H1 (cell line): ENCODE data around the gene SYNJ2. TPM values are rescaled to one million over a fixed set of nuclear protein-coding genes. Genes with fewer than 3 reads are reported as not detected.
A peak's percentile ranks its signal among the peaks of the same experiment; 100 is the strongest.

ENCODE experiments used
- CTCF ChIA-PET: fragments of 300-600 bp; sonication (Branson Sonifier 250); formaldehyde crosslinking; loops from one replicate; lab custom pipeline; 2021; ENCODE audit not compliant: partially characterized antibody; lab: Charles Lee
- POLR2A ChIA-PET: fragments of 300-600 bp; sonication (Branson Sonifier 250); formaldehyde crosslinking; loops from one replicate; lab custom pipeline; 2021; ENCODE audit warnings: inconsistent platforms; ENCODE audit not compliant: partially characterized antibody; lab: Charles Lee
- DNase-seq, 2 experiments: peaks; one replicate each; pipeline versions ENCODE4 v3.0.0 to v3.0.0-alpha.2; 2010 to 2022; ENCODE audit warnings: low spot score in 2 of 2, low read depth in 1 of 2, mixed read lengths in 1 of 2
- FAIRE-seq: peaks from 2 replicates; lab custom pipeline; 2011; peaks lifted over from hg19 to GRCh38; lab: Jason Lieb, UNC
- H2AFZ ChIP-seq: 2 replicates; pipeline ENCODE4 v1.8.1; 2012; ENCODE audit warnings: low read length, inconsistent platforms
- H2AK5ac ChIP-seq: 2 replicates; pipeline ENCODE4 v1.6.1; 2013; ENCODE audit warnings: low read depth, low read length
- H2BK120ac ChIP-seq: replicated peaks from 2 replicates; pipeline ENCODE3; 2013; ENCODE audit warnings: low read depth, low read length, inconsistent platforms
- H2BK12ac ChIP-seq: 2 replicates; pipeline ENCODE4 v1.6.1; 2013; ENCODE audit warnings: low read depth, low read length
- H2BK15ac ChIP-seq: 2 replicates; pipeline ENCODE4 v1.6.1; 2013; ENCODE audit warnings: low read length
- H2BK20ac ChIP-seq: 2 replicates; pipeline ENCODE4 v1.6.1; 2013; ENCODE audit warnings: low read length
- H2BK5ac ChIP-seq: 2 replicates; pipeline ENCODE4 v1.6.1; 2013; ENCODE audit warnings: low read depth, low read length
- H3K14ac ChIP-seq: 2 replicates; pipeline ENCODE4 v1.6.1; 2013; ENCODE audit warnings: inconsistent platforms; ENCODE audit not compliant: insufficient read length
- H3K18ac ChIP-seq: 2 replicates; pipeline ENCODE4 v1.6.1; 2013; ENCODE audit warnings: low read length; ENCODE audit errors: extremely low read depth
- H3K23ac ChIP-seq: 2 replicates; pipeline ENCODE4 v1.6.1; 2013; ENCODE audit warnings: inconsistent platforms; ENCODE audit not compliant: insufficient read length
- H3K23me2 ChIP-seq: 2 replicates; pipeline ENCODE4 v1.6.1; 2013; ENCODE audit warnings: low read depth, low read length
- H3K27ac ChIP-seq: 2 replicates; pipeline ENCODE4 v1.6.1; 2011; ENCODE audit warnings: low read depth, low read length, inconsistent platforms
- H3K27me3 ChIP-seq, 4 experiments: replicated peaks in 1 of 4; 1 replicate in 1 of 4; 2 replicates in 3 of 4; pipeline versions ENCODE4 v1.6.1 to v1.8.1; 2011 to 2013; ENCODE audit warnings: low read length in 3 of 4, mild to moderate bottlenecking in 3 of 4, inconsistent platforms in 2 of 4, mixed read lengths in 2 of 4, moderate library complexity in 1 of 4; ENCODE audit not compliant: control insufficient read depth in 3 of 4, insufficient read depth in 3 of 4; ENCODE audit errors: extremely low read depth in 1 of 4
- H3K36me3 ChIP-seq, 4 experiments: 2 replicates each; pipeline versions ENCODE4 v1.6.1 to v1.8.1; 2011 to 2013; ENCODE audit warnings: mild to moderate bottlenecking in 4 of 4, low read length in 3 of 4, moderate library complexity in 2 of 4, control low read depth in 1 of 4, inconsistent platforms in 1 of 4; ENCODE audit not compliant: insufficient read depth in 4 of 4, control insufficient read depth in 2 of 4
- H3K4ac ChIP-seq: replicated peaks from 2 replicates; pipeline ENCODE3; 2013; ENCODE audit warnings: low read length, low read depth, mixed read lengths, inconsistent platforms; ENCODE audit not compliant: insufficient read length
- H3K4me1 ChIP-seq, 4 experiments: replicated peaks in 1 of 4; 1 replicate in 1 of 4; 2 replicates in 3 of 4; pipeline versions ENCODE4 v1.6.1 to v1.8.1; 2011 to 2013; ENCODE audit warnings: low read length in 3 of 4, inconsistent platforms in 2 of 4, mixed read lengths in 1 of 4; ENCODE audit not compliant: insufficient read depth in 4 of 4, control insufficient read depth in 3 of 4
- H3K4me2 ChIP-seq, 2 experiments: 2 replicates each; pipeline versions ENCODE4 v1.6.1 to v1.8.1; 2011 to 2013; ENCODE audit warnings: low read depth in 2 of 2, low read length in 2 of 2, control low read depth in 1 of 2, inconsistent platforms in 1 of 2, mild to moderate bottlenecking in 1 of 2; ENCODE audit not compliant: insufficient read depth in 1 of 2
- H3K4me3 ChIP-seq, 4 experiments: fragments of 200-600, 300-600 bp in 1 of 4; sonication (generic), shearing (Covaris generic), sonication (Bioruptor Twin) in 1 of 4; 2 replicates each; pipeline versions ENCODE4 v1.5.1 to v1.8.1; 2011 to 2016; ENCODE audit warnings: low read length in 4 of 4, low read depth in 3 of 4, control low read depth in 2 of 4, inconsistent platforms in 2 of 4, mild to moderate bottlenecking in 2 of 4, mixed read lengths in 1 of 4, moderate library complexity in 1 of 4; ENCODE audit not compliant: insufficient read depth in 2 of 4; ENCODE audit errors: extremely low read depth in 1 of 4
- H3K56ac ChIP-seq: replicated peaks from 2 replicates; pipeline ENCODE3; 2013; ENCODE audit warnings: low read depth, mild to moderate bottlenecking, mixed read lengths, low read length, inconsistent platforms; ENCODE audit not compliant: insufficient read length
- H3K79me1 ChIP-seq: 2 replicates; pipeline ENCODE4 v1.6.1; 2013; ENCODE audit warnings: low read depth, low read length, control low read depth
- H3K79me2 ChIP-seq, 2 experiments: 2 replicates each; pipeline versions ENCODE4 v1.6.1 to v1.8.1; 2012 to 2013; ENCODE audit warnings: low read length in 2 of 2, mild to moderate bottlenecking in 2 of 2, inconsistent platforms in 1 of 2; ENCODE audit not compliant: insufficient read depth in 2 of 2, control insufficient read depth in 1 of 2
- H3K9ac ChIP-seq, 4 experiments: replicated peaks in 1 of 4; 1 replicate in 1 of 4; 2 replicates in 3 of 4; pipeline versions ENCODE4 v1.6.1 to v1.8.1; 2011 to 2013; ENCODE audit warnings: low read depth in 3 of 4, low read length in 3 of 4, control low read depth in 2 of 4, mild to moderate bottlenecking in 2 of 4, moderate library complexity in 2 of 4, inconsistent platforms in 1 of 4; ENCODE audit errors: extremely low read depth in 1 of 4
- H3K9me3 ChIP-seq, 2 experiments: 2 replicates each; pipeline versions ENCODE4 v1.6.1 to v1.8.1; 2012 to 2013; ENCODE audit warnings: mild to moderate bottlenecking in 2 of 2, moderate library complexity in 2 of 2, control low read depth in 1 of 2, inconsistent platforms in 1 of 2, low read depth in 1 of 2, low read length in 1 of 2, mixed read lengths in 1 of 2; ENCODE audit not compliant: insufficient read depth in 2 of 2
- H4K20me1 ChIP-seq, 2 experiments: replicated peaks in 1 of 2; 2 replicates each; pipeline versions ENCODE3 to v1.8.1; 2011 to 2013; ENCODE audit warnings: inconsistent platforms in 2 of 2, low read length in 2 of 2, mild to moderate bottlenecking in 1 of 2; ENCODE audit not compliant: insufficient read depth in 2 of 2, control insufficient read depth in 1 of 2
- H4K5ac ChIP-seq: 2 replicates; pipeline ENCODE4 v1.6.1; 2013; ENCODE audit warnings: low read length, low read depth, mixed read lengths, inconsistent platforms; ENCODE audit not compliant: insufficient read length
- H4K8ac ChIP-seq: 2 replicates; pipeline ENCODE4 v1.8.0; 2013; ENCODE audit warnings: mild to moderate bottlenecking, moderate library complexity, low read length, inconsistent platforms; ENCODE audit not compliant: insufficient read depth; ENCODE audit errors: extremely low read depth
- H4K91ac ChIP-seq: replicated peaks from 2 replicates; pipeline ENCODE3; 2013; ENCODE audit warnings: low read length, mixed read lengths, inconsistent platforms; ENCODE audit not compliant: insufficient read length
- PHF8 ChIP-seq: fragments of 200-600 bp; sonication (generic); conservative IDR thresholded peaks from 2 replicates; pipeline ENCODE4 v1.7.1; 2012; ENCODE audit warnings: low read depth, mild to moderate bottlenecking, inconsistent platforms, low read length, moderate library complexity
- TCF12 ChIP-seq: IDR thresholded peaks from 2 replicates; pipeline ENCODE4 v1.6.1; 2011; ENCODE audit warnings: low read depth, mild to moderate bottlenecking, low read length
- WGBS, 2 experiments: shearing (Covaris generic) in 1 of 2; methylation state at CpG; one replicate each; pipeline versions ENCODE4 v1.1.6 to v1.1.7; 2013 to 2015; ENCODE audit warnings: low lambda C conversion rate in 2 of 2, mixed read lengths in 2 of 2, inconsistent platforms in 1 of 2, low coverage in 1 of 2, missing lambda C conversion rate in 1 of 2; ENCODE audit not compliant: insufficient replicate concordance in 2 of 2, insufficient coverage in 1 of 2, insufficient read length in 1 of 2; ENCODE audit errors: extremely low coverage in 1 of 2, missing lambda C conversion rate in 1 of 2; 5-methylcytosine and 5-hydroxymethylcytosine counted together
- polyA plus RNA-seq, 7 experiments: library from polyadenylated mRNA; depleted of rRNA in 3 of 7; stranded (reverse) in 5 of 7; unstranded in 2 of 7; fragments of >200 nt in 5 of 7; fragments of 200-250 nt in 2 of 7; gene quantifications; 1 replicate in 5 of 7; 2 replicates in 1 of 7; 4 replicates in 1 of 7; pipeline versions ENCODE4 v1.2.1 to v1.2.3, GENCODE V29; 2011 to 2013; ENCODE audit warnings: missing spikeins in 2 of 7, mixed read lengths in 2 of 7
- total RNA-seq: library from RNA; stranded (reverse); fragmentation: NEBNext Ultra II Directional; extraction: Animal tissue kit (Norgen Biotek cat#: 25700); gene quantifications from 2 replicates; pipeline ENCODE4 v1.2.1, GENCODE V29; 2021

Gene SYNJ2
- total and polyA plus RNA-seq, 2 of the 8 experiments (the other 6 are each of a cell fraction or from before 2014, with no cell fraction given), result 3.7 to 13.9 TPM

- FAIRE-seq (no peak), DNase-seq (no peak)
- Histone ChIP-seq H3K9ac (no peak overlapping the region), H2BK15ac (no peak overlapping the region), H3K36me3 (no peaks in the 10 kb centered on the region), H2BK120ac (no peak overlapping the region), H3K4me3 (no peak overlapping the region), H4K91ac (no peak overlapping the region), H3K4ac (no peak overlapping the region), H3K23ac (no peak overlapping the region), H3K4me2 (peak overlapping the region in 1 of 2 experiments; percentile 19; a peak in 1 of 4 replicates), H3K79me2 (peaks cover 0 to 4% of the 10 kb centered on the region in 2 experiments; a peak in 1 of 4 replicates), H3K56ac (no peak overlapping the region), H3K18ac (no peak overlapping the region), H2BK20ac (no peak overlapping the region), H2AFZ (no peak overlapping the region), H3K9me3 (no peaks in the 10 kb centered on the region), H3K23me2 (no peaks in the 10 kb centered on the region), H3K4me1 (peaks cover 8 to 21% (median 13%) of the 10 kb centered on the region in 4 experiments; a peak in 6 of 7 replicates), H4K8ac (no peak overlapping the region), H2BK5ac (no peak overlapping the region), H4K20me1 (no peaks in the 10 kb centered on the region), H2AK5ac (no peak overlapping the region), H4K5ac (no peak overlapping the region), H2BK12ac (no peak overlapping the region), H3K14ac (no peak overlapping the region), H3K27me3 (no peaks in the 10 kb centered on the region), H3K79me1 (no peaks in the 10 kb centered on the region; the same call in 1 of the 2 replicates), H3K27ac (no peak overlapping the region)
- TF ChIP-seq PHF8, result no peak
- 0 out of 2 replicates have a peak, but pooled peaks have one; percentile 15 for TF ChIP-seq TCF12
- 76% methylated on average over 6 of the region's 6 CpGs; no CpG with 5 or more reads in 1 of the 2 experiments for WGBS, 2 experiments
- CTCF ChIA-PET, result interaction anchor here (1.4 to 2.1 kb wide), 3 partner anchors 29 to 75 kb away, joined by 4 to 13 read pairs (median 4); no protein-coding TSS in a partner anchor
- POLR2A ChIA-PET, result no interaction called here
Observed at GRCh38 chr6:157997893-157998608, 16.4 kb downstream of the SYNJ2 start.
